ENCODE data around the gene OR10T2. TPM values are rescaled to one million over a fixed set of nuclear protein-coding genes. Genes with fewer than 3 reads are reported as not detected.

The OR10T2 gene
- total RNA-seq, 2 experiments from 2014 or later = not detected

GRCh38 chr1:158426137-158426536 lies 26.9 kb upstream of the OR10T2 start, which contains the start of gene OR10K2:
Gene OR10K2 (minus strand): TSS chr1:158426237. CDS start chr1:158420866, 5,371 bp downstream.
- H3K4me3 Mint-ChIP-seq = no peak within 1 kb of the TSS
- peaks cover 8% of the 10 kb centered on the region for H3K9me3 Mint-ChIP-seq
- Histone ChIP-seq H3K9me3 (ENCODE audit: control insufficient read depth in 1 of 2, insufficient read depth in 1 of 2, low read length in 2 of 2) (no peaks in the 10 kb centered on the region), H3K4me3 (ENCODE audit: low read length) (no peak within 1 kb of the TSS), H3K27ac (ENCODE audit: low read depth in 1 of 2, low read length in 2 of 2) (no peak within 1 kb of the TSS), H3K36me3 (ENCODE audit: insufficient read depth, low read length) (no peaks in the 10 kb centered on the region), H3K4me1 (ENCODE audit: insufficient read depth, low read length) (no peaks in the 10 kb centered on the region), H3K27me3 (ENCODE audit: control insufficient read depth in 1 of 2, insufficient read depth in 2 of 2, low read length in 2 of 2) (no peaks in the 10 kb centered on the region)
- CTCF ChIA-PET = no interaction called here
- H3K4me1 Mint-ChIP-seq (ENCODE audit: low read depth) = no peaks in the 10 kb centered on the region
- peaks cover 18% of the 10 kb centered on the region for H3K27me3 Mint-ChIP-seq
- no peaks in the 10 kb centered on the region for H3K36me3 Mint-ChIP-seq (ENCODE audit: low read depth)
- intact Hi-C loops (cut with DNase I, micrococcal nuclease) = no loop called here
- no peak within 1 kb of the TSS for H3K27ac Mint-ChIP-seq
- no peak for ATAC-seq (ENCODE audit: poor library complexity)
- DNase-seq = no peak
- no peak for TF ChIP-seq CTCF (IDR thresholded peaks at IDR 0.05)
- POLR2A ChIA-PET = no interaction called here

GRCh38 chr1:158425027-158425426 lies 25.8 kb upstream of the OR10T2 start:
- no peaks in the 10 kb centered on the region for H3K9me3 ChIP-seq (ENCODE audit: control insufficient read depth in 1 of 2, insufficient read depth in 1 of 2, low read length in 2 of 2)
- ATAC-seq (ENCODE audit: poor library complexity) = no peak
- H3K27ac Mint-ChIP-seq = no peak overlapping the region
- intact Hi-C loops (cut with DNase I, micrococcal nuclease) = no loop called here
- TF ChIP-seq CTCF (IDR thresholded peaks at IDR 0.05) = no peak
- H3K27ac ChIP-seq (ENCODE audit: low read depth in 1 of 2, low read length in 2 of 2) = no peak overlapping the region
- ChIA-PET CTCF (no interaction called here), POLR2A (no interaction called here)
- no peak for DNase-seq
- H3K36me3 ChIP-seq (ENCODE audit: insufficient read depth, low read length) = no peaks in the 10 kb centered on the region
- H3K4me1 ChIP-seq (ENCODE audit: insufficient read depth, low read length) = no peaks in the 10 kb centered on the region
- H3K4me3 ChIP-seq (ENCODE audit: low read length) = no peak overlapping the region
- H3K4me3 Mint-ChIP-seq = no peak overlapping the region
- no peaks in the 10 kb centered on the region for H3K27me3 ChIP-seq (ENCODE audit: control insufficient read depth in 1 of 2, insufficient read depth in 2 of 2, low read length in 2 of 2)
- H3K36me3 Mint-ChIP-seq (ENCODE audit: low read depth) = no peaks in the 10 kb centered on the region
- H3K4me1 Mint-ChIP-seq (ENCODE audit: low read depth) = no peaks in the 10 kb centered on the region
- peaks cover 10% of the 10 kb centered on the region for H3K27me3 Mint-ChIP-seq
- peaks cover 8% of the 10 kb centered on the region for H3K9me3 Mint-ChIP-seq

GRCh38 chr1:158422212-158422611 lies 22.9 kb upstream of the OR10T2 start:
- intact Hi-C loops (cut with DNase I, micrococcal nuclease) = no loop called here
- H3K4me3 ChIP-seq (ENCODE audit: low read length) = no peak overlapping the region
- ChIA-PET CTCF (no interaction called here), POLR2A (no interaction called here)
- Mint-ChIP-seq H3K4me1 (ENCODE audit: low read depth) (no peaks in the 10 kb centered on the region), H3K9me3 (no peaks in the 10 kb centered on the region), H3K36me3 (ENCODE audit: low read depth) (no peaks in the 10 kb centered on the region), H3K27me3 (no peaks in the 10 kb centered on the region), H3K4me3 (no peak overlapping the region), H3K27ac (no peak overlapping the region)
- no peaks in the 10 kb centered on the region for H3K4me1 ChIP-seq (ENCODE audit: insufficient read depth, low read length)
- ATAC-seq (ENCODE audit: poor library complexity) (no peak), DNase-seq (no peak)
- no peaks in the 10 kb centered on the region for H3K27me3 ChIP-seq (ENCODE audit: control insufficient read depth in 1 of 2, insufficient read depth in 2 of 2, low read length in 2 of 2)
- no peak for TF ChIP-seq CTCF (IDR thresholded peaks at IDR 0.05)
- no peaks in the 10 kb centered on the region for H3K9me3 ChIP-seq (ENCODE audit: control insufficient read depth in 1 of 2, insufficient read depth in 1 of 2, low read length in 2 of 2)
- H3K27ac ChIP-seq (ENCODE audit: low read depth in 1 of 2, low read length in 2 of 2) = no peak overlapping the region
- H3K36me3 ChIP-seq (ENCODE audit: insufficient read depth, low read length) = no peaks in the 10 kb centered on the region

All from CD4-positive, alpha-beta T cell (primary cell).